ENCODE data around the gene CST9. TPM values are rescaled to one million over a fixed set of nuclear protein-coding genes. Genes with fewer than 3 reads are reported as not detected.

Gene CST9
- total RNA-seq, 1 donor from 2014 or later: not detected

DNA sequence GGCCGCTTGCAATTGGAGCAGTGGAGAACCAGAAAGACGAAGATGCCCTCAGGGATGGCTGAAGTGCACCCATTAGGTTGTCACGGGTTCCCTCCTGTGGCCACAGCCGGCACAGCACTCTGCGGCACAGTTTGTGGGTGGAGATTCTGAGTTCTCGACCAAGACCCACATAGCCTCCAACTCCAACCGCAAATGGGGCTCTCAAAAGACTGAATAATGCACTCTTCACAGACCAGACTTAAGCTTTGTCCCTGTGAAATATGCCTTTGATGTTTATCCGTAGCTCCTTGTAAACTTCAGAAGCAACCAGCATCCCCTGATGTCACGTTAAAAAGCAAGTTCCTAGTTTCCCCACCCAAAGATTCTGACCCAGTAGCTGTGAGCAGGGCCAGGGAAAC, 934 bp upstream of the CST9 start:
- Histone ChIP-seq H3K4me3 (ENCODE audit: low read depth, low read length) (no peak overlapping the region), H3K27me3 (ENCODE audit: control insufficient read depth, insufficient read depth, low read length) (peaks cover 6% of the 10 kb centered on the region), H3K36me3 (ENCODE audit: control insufficient read depth, insufficient read depth, low read length) (no peaks in the 10 kb centered on the region)
- DNase-seq (ENCODE audit: low read depth): no peak
- TF ChIP-seq, protein P1, sequence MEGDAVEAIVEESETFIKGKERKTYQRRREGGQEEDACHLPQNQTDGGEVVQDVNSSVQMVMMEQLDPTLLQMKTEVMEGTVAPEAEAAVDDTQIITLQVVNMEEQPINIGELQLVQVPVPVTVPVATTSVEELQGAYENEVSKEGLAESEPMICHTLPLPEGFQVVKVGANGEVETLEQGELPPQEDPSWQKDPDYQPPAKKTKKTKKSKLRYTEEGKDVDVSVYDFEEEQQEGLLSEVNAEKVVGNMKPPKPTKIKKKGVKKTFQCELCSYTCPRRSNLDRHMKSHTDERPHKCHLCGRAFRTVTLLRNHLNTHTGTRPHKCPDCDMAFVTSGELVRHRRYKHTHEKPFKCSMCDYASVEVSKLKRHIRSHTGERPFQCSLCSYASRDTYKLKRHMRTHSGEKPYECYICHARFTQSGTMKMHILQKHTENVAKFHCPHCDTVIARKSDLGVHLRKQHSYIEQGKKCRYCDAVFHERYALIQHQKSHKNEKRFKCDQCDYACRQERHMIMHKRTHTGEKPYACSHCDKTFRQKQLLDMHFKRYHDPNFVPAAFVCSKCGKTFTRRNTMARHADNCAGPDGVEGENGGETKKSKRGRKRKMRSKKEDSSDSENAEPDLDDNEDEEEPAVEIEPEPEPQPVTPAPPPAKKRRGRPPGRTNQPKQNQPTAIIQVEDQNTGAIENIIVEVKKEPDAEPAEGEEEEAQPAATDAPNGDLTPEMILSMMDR (IDR thresholded peaks at IDR 0.05; ENCODE audit: insufficient read depth, low read length, poor library complexity, severe bottlenecking): peak; percentile 90

DNA sequence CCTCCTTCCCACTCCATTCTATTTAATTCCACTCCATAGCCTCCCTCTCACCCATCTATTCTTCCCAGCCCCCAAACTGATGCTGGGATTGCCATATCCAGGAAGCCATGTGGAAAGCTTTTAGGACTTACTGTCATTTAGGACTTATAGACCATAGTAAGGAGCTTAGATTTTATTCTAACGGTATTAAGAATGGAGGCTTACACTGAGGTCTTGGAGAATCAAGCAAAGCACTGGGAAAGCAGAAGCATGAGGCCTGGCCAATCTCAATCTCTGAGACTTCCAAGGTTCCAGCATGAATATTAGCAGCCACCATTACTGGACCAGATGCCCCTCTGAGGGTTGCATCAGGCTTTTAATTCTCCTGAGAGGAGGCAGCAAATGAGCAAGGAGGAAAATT, 1.4 kb downstream of the CST9 start:
- Histone ChIP-seq H3K27me3 (ENCODE audit: control insufficient read depth, insufficient read depth, low read length) (peaks cover 6% of the 10 kb centered on the region), H3K4me3 (ENCODE audit: low read depth, low read length) (no peak overlapping the region), H3K36me3 (ENCODE audit: control insufficient read depth, insufficient read depth, low read length) (no peaks in the 10 kb centered on the region)
- TF ChIP-seq, protein P1 (IDR thresholded peaks at IDR 0.05; ENCODE audit: insufficient read depth, low read length, poor library complexity, severe bottlenecking): no peak
- no peak for DNase-seq (ENCODE audit: low read depth)

DNA sequence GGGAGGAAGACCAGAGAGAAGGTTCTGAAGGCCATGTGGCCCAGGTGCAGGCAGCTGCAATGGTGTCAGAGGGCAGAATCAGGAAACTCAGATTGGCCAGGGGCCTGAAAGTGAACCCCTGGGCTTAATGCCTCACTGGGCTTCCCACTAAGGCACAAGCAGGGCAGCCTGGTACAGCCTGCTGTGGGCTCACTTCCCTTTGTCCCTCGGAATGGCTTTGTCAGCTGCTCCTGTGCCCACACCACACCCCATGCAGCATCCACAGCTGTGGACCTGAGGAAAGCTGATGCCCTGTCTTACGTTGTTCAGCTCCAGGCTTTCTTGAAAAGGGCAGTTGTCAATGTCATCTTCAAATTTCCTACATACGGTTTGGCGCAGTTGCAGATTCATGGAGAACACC, 2.4 kb downstream of the CST9 start:
- DNase-seq (ENCODE audit: low read depth): no peak
- TF ChIP-seq, protein P1 (IDR thresholded peaks at IDR 0.05; ENCODE audit: insufficient read depth, low read length, poor library complexity, severe bottlenecking): no peak
- H3K27me3 ChIP-seq (ENCODE audit: control insufficient read depth, insufficient read depth, low read length): peaks cover 6% of the 10 kb centered on the region
- no peak overlapping the region for H3K4me3 ChIP-seq (ENCODE audit: low read depth, low read length)
- H3K36me3 ChIP-seq (ENCODE audit: control insufficient read depth, insufficient read depth, low read length): no peaks in the 10 kb centered on the region

DNA sequence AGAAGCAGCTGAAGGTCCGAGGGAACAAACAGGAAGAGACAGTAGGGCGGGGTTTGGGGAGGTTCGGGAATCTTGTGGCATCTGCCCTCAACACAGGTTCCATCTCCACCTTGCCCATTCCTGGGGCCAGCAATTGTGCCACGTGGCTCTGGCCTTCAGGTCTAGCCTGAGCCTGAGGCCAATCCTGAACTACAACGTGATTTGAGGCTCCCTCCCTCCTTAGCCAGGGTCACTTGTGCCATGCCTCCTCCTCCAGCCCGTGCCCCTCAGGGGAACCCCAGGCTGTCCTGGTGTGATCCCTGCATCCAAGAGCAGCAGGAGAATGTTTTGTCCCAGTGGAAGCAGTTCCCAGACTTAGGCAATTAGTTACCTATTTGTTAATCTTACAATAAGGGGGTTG, 3.0 kb downstream of the CST9 start:
- no peak for DNase-seq (ENCODE audit: low read depth)
- Histone ChIP-seq H3K36me3 (ENCODE audit: control insufficient read depth, insufficient read depth, low read length) (no peaks in the 10 kb centered on the region), H3K27me3 (ENCODE audit: control insufficient read depth, insufficient read depth, low read length) (peaks cover 6% of the 10 kb centered on the region), H3K4me3 (ENCODE audit: low read depth, low read length) (no peak overlapping the region)
- TF ChIP-seq, protein P1 (IDR thresholded peaks at IDR 0.05; ENCODE audit: insufficient read depth, low read length, poor library complexity, severe bottlenecking): no peak

DNA sequence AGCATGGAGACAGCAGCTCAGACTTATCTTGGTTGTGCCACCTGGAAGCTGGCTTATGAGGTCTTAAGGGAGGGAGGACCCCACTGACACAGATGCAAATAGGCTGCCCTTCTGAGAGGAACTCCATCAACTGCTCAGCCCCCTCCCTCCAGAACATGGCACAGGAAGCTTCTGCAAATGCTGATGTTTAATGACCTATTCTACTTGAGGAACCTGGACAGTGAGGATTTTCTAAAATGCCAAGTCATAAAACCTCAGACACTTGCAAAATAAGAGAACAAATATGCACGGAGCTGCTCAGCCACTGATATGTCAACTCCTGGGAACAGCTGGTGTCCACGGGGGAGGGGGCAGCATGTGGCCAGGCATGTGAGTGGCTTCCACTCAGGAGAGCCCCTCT, 3.5 kb downstream of the CST9 start:
- DNase-seq (ENCODE audit: low read depth): no peak
- Histone ChIP-seq H3K27me3 (ENCODE audit: control insufficient read depth, insufficient read depth, low read length) (peaks cover 6% of the 10 kb centered on the region), H3K36me3 (ENCODE audit: control insufficient read depth, insufficient read depth, low read length) (no peaks in the 10 kb centered on the region), H3K4me3 (ENCODE audit: low read depth, low read length) (no peak overlapping the region)
- TF ChIP-seq, protein P1 (IDR thresholded peaks at IDR 0.05; ENCODE audit: insufficient read depth, low read length, poor library complexity, severe bottlenecking): no peak

DNA sequence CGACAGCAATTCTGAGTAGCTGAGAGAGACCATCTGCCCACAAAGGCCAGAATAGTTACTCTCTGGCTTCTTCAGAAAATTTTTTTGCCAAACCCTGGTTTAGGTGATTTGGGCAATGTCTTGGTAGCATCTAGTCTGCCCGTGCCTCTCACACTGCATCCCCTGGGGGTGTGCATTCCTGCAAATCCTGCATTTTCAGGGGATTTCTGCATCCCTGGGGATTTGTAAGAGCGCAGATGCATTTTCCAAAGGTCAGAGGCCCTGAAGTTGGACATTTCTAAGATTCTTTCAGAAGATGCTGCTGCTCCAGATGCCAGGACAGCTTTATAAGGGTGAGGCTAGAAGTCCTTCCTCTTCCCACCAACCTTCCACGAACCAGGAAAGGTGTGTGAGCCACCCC, 4.0 kb downstream of the CST9 start:
- no peak for DNase-seq (ENCODE audit: low read depth)
- Histone ChIP-seq H3K27me3 (ENCODE audit: control insufficient read depth, insufficient read depth, low read length) (peaks cover 6% of the 10 kb centered on the region), H3K4me3 (ENCODE audit: low read depth, low read length) (no peak overlapping the region), H3K36me3 (ENCODE audit: control insufficient read depth, insufficient read depth, low read length) (no peaks in the 10 kb centered on the region)
- TF ChIP-seq, protein P1 (IDR thresholded peaks at IDR 0.05; ENCODE audit: insufficient read depth, low read length, poor library complexity, severe bottlenecking): no peak

All from kidney epithelial cell (primary cell).